H9 (cell line): ENCODE data around the gene VILL. TPM values are rescaled to one million over a fixed set of nuclear protein-coding genes. Genes with fewer than 3 reads are reported as not detected.

ENCODE experiments used
- DNase-seq: peaks from one replicate; pipeline ENCODE4 v3.0.0-alpha.2; 2017
- H2AFZ ChIP-seq: one replicate; pipeline ENCODE4 v1.6.1; 2013; ENCODE audit warnings: mild to moderate bottlenecking, low read length, control low read depth, moderate library complexity
- H2AK5ac ChIP-seq: 2 replicates; pipeline ENCODE4 v1.6.1; 2013; ENCODE audit warnings: low read length, control low read depth, mixed read lengths; ENCODE audit not compliant: insufficient read length
- H2BK120ac ChIP-seq: one replicate; pipeline ENCODE4 v1.6.1; 2013; ENCODE audit warnings: low read depth, mild to moderate bottlenecking, low read length, control low read depth, inconsistent platforms; ENCODE audit not compliant: poor library complexity, severe bottlenecking
- H2BK12ac ChIP-seq: 2 replicates; pipeline ENCODE4 v1.6.1; 2013; ENCODE audit warnings: low read length, control low read depth, mixed read lengths, low read depth; ENCODE audit not compliant: insufficient read length
- H2BK15ac ChIP-seq: 2 replicates; pipeline ENCODE4 v1.6.1; 2013; ENCODE audit warnings: low read depth, low read length, control low read depth
- H2BK20ac ChIP-seq: one replicate; pipeline ENCODE4 v1.6.1; 2013; ENCODE audit warnings: low read depth, mild to moderate bottlenecking, low read length, control low read depth, inconsistent platforms; ENCODE audit not compliant: poor library complexity, severe bottlenecking
- H2BK5ac ChIP-seq: 2 replicates; pipeline ENCODE4 v1.6.1; 2013; ENCODE audit warnings: low read length, control low read depth, mixed read lengths; ENCODE audit not compliant: insufficient read length
- H3K14ac ChIP-seq: 2 replicates; pipeline ENCODE4 v1.6.1; 2013; ENCODE audit warnings: low read length, control low read depth; ENCODE audit not compliant: insufficient read depth
- H3K18ac ChIP-seq: 2 replicates; pipeline ENCODE4 v1.6.1; 2013; ENCODE audit warnings: low read depth, mild to moderate bottlenecking, mixed read lengths, low read length, control low read depth; ENCODE audit not compliant: insufficient read length
- H3K23ac ChIP-seq: 2 replicates; pipeline ENCODE4 v1.6.1; 2013; ENCODE audit warnings: low read length, control low read depth, mixed read lengths, low read depth; ENCODE audit not compliant: insufficient read length
- H3K23me2 ChIP-seq: 2 replicates; pipeline ENCODE4 v1.6.1; 2013; ENCODE audit warnings: low read depth, mild to moderate bottlenecking, mixed read lengths, low read length, control low read depth; ENCODE audit not compliant: insufficient read length, poor library complexity, severe bottlenecking
- H3K27ac ChIP-seq: 2 replicates; pipeline ENCODE4 v1.5.1; 2013; ENCODE audit warnings: low read length, control low read depth, mixed read lengths, low read depth; ENCODE audit not compliant: insufficient read length
- H3K27me3 ChIP-seq: 2 replicates; pipeline ENCODE4 v1.6.1; 2013; ENCODE audit warnings: low read length, control low read depth, inconsistent platforms; ENCODE audit not compliant: insufficient read depth
- H3K4ac ChIP-seq: 2 replicates; pipeline ENCODE4 v1.6.1; 2013; ENCODE audit warnings: low read depth, mild to moderate bottlenecking, control low read depth, inconsistent platforms, low read length, moderate library complexity
- H3K4me1 ChIP-seq: 2 replicates; pipeline ENCODE4 v1.6.1; 2013; ENCODE audit warnings: low read length, control low read depth, inconsistent platforms; ENCODE audit not compliant: insufficient read depth
- H3K4me2 ChIP-seq: 2 replicates; pipeline ENCODE4 v1.6.1; 2013; ENCODE audit warnings: low read length, control low read depth, mixed read lengths; ENCODE audit not compliant: insufficient read length, insufficient read depth
- H3K56ac ChIP-seq: 2 replicates; pipeline ENCODE4 v1.6.1; 2013; ENCODE audit warnings: low read depth, mild to moderate bottlenecking, mixed read lengths, low read length, control low read depth; ENCODE audit not compliant: insufficient read length
- H3K79me1 ChIP-seq: 2 replicates; pipeline ENCODE4 v1.6.1; 2013; ENCODE audit warnings: low read depth, mild to moderate bottlenecking, moderate library complexity, low read length, control low read depth, inconsistent platforms; ENCODE audit not compliant: insufficient read depth, poor library complexity, severe bottlenecking
- H3K79me2 ChIP-seq: 2 replicates; pipeline ENCODE4 v1.6.1; 2013; ENCODE audit warnings: low read length, control low read depth, inconsistent platforms; ENCODE audit not compliant: insufficient read depth
- H3K9ac ChIP-seq: 2 replicates; pipeline ENCODE4 v1.6.1; 2013; ENCODE audit warnings: low read length, control low read depth, mixed read lengths; ENCODE audit not compliant: insufficient read length; ENCODE audit errors: extremely low read depth
- H3K9me3 ChIP-seq: one replicate; pipeline ENCODE4 v1.6.1; 2013; ENCODE audit warnings: low read depth, low read length, inconsistent platforms; ENCODE audit not compliant: control insufficient read depth
- H3T11ph ChIP-seq: one replicate; pipeline ENCODE4 v1.6.1; 2013; ENCODE audit warnings: mild to moderate bottlenecking, low read length, control low read depth, inconsistent platforms
- H4K20me1 ChIP-seq: one replicate; pipeline ENCODE4 v1.6.1; 2013; ENCODE audit not compliant: control insufficient read depth, insufficient read length, insufficient read depth
- H4K5ac ChIP-seq: 2 replicates; pipeline ENCODE4 v1.6.1; 2013; ENCODE audit warnings: low read depth, mild to moderate bottlenecking, mixed read lengths, low read length, control low read depth; ENCODE audit not compliant: insufficient read length
- H4K8ac ChIP-seq: replicated peaks from 2 replicates; pipeline ENCODE4 v1.6.1; 2013; ENCODE audit warnings: low read length, control low read depth, mixed read lengths, low read depth; ENCODE audit not compliant: insufficient read length
- H4K91ac ChIP-seq: 2 replicates; pipeline ENCODE4 v1.6.1; 2013; ENCODE audit warnings: low read depth, mild to moderate bottlenecking, moderate library complexity, mixed read lengths, low read length, control low read depth; ENCODE audit not compliant: insufficient read length
- H3K27ac Mint-ChIP-seq, 3 experiments: 2 replicates in 2 of 3; 3 replicates in 1 of 3; pipeline ENCODE4 v1.8.0; 2020 to 2021; ENCODE audit warnings: mixed read lengths in 3 of 3, mild to moderate bottlenecking in 1 of 3, moderate library complexity in 1 of 3
- H3K27me3 Mint-ChIP-seq: 2 replicates; pipeline ENCODE4 v1.8.0; 2021; ENCODE audit warnings: low read depth, mild to moderate bottlenecking, moderate library complexity, mixed read lengths
- H3K36me3 Mint-ChIP-seq, 3 experiments: 2 replicates in 2 of 3; 3 replicates in 1 of 3; pipeline ENCODE4 v1.8.0; 2020 to 2021; ENCODE audit warnings: low read depth in 3 of 3, mixed read lengths in 3 of 3; ENCODE audit not compliant: insufficient read depth in 1 of 3
- H3K4me1 Mint-ChIP-seq, 2 experiments: 2 replicates each; pipeline ENCODE4 v1.8.0; 2020; ENCODE audit warnings: mixed read lengths in 2 of 2
- H3K4me3 Mint-ChIP-seq, 2 experiments: 2 replicates in 1 of 2; 3 replicates in 1 of 2; pipeline ENCODE4 v1.8.0; 2020 to 2021; ENCODE audit warnings: mild to moderate bottlenecking in 2 of 2, mixed read lengths in 2 of 2, moderate library complexity in 1 of 2
- H3K9me3 Mint-ChIP-seq, 2 experiments: 2 replicates in 1 of 2; 3 replicates in 1 of 2; pipeline ENCODE4 v1.8.0; 2020; ENCODE audit warnings: mild to moderate bottlenecking in 2 of 2, mixed read lengths in 2 of 2, moderate library complexity in 1 of 2
- WGBS: extraction: QIAGEN DNeasy Blood & Tissue Kit; methylation state at CpG from one replicate; pipeline ENCODE4 v1.1.7; 2013; ENCODE audit warnings: missing lambda C conversion rate, low lambda C conversion rate, mixed read lengths; ENCODE audit not compliant: insufficient read length; ENCODE audit errors: extremely low coverage; 5-methylcytosine and 5-hydroxymethylcytosine counted together
- total RNA-seq: library from RNA; stranded (reverse); gene quantifications from 2 replicates; pipeline ENCODE4 v1.2.1, GENCODE V29; 2021
- TF ChIP-seq, protein P1 (sequence below): fragments of 200-600 bp; sonication (generic); conservative IDR thresholded peaks from 3 replicates; pipeline ENCODE4 v1.8.0; 2021; ENCODE audit warnings: antibody characterized with exemption, mild to moderate bottlenecking

Gene VILL
- total RNA-seq, 1 experiment from 2014 or later, result 3.2 TPM

DNA sequence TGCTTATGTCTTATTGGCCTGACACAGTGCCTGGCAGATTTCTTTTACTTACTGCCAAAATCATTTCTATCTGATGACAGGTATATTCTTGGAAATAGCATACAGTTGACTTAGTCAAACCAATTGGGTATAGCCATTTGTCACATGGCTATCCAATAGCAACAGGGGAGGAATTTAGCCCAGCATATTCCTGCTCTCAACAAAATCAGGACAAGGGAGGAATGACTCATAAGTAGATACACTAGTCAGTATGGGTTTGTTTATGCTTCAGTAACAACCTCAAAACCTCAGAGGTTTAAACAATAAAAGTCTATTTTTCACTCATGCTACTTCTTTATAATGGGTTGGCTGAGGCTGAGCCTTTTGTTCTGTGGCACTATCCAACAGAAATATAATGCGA lies 38.0 kb upstream of the VILL start:
- Mint-ChIP-seq H3K4me1 (peaks cover 13 to 15% of the 10 kb centered on the region in 2 experiments), H3K27me3 (no peaks in the 10 kb centered on the region), H3K9me3 (no peaks in the 10 kb centered on the region), H3K36me3 (peaks cover 0 to 6% (median 3%) of the 10 kb centered on the region in 3 experiments; a peak in 3 of 7 replicates), H3K4me3 (no peak overlapping the region), H3K27ac (no peak overlapping the region)
- no peak overlapping the region for H2BK5ac ChIP-seq
- no peaks in the 10 kb centered on the region for H3K27me3 ChIP-seq
- H3K9ac ChIP-seq, result no peak overlapping the region
- no peak for DNase-seq
- H2AK5ac ChIP-seq, result no peak overlapping the region
- H4K20me1 ChIP-seq, result no peaks in the 10 kb centered on the region
- H2BK12ac ChIP-seq, result no peak overlapping the region
- no peak overlapping the region for H4K8ac ChIP-seq
- no peak overlapping the region for H2AFZ ChIP-seq
- no peak overlapping the region for H3T11ph ChIP-seq
- no peak overlapping the region for H3K56ac ChIP-seq
- peaks cover 3% of the 10 kb centered on the region for H3K4me1 ChIP-seq
- no peaks in the 10 kb centered on the region for H3K79me2 ChIP-seq
- H3K27ac ChIP-seq, result no peak overlapping the region
- no peak overlapping the region for H3K14ac ChIP-seq
- H2BK15ac ChIP-seq, result no peak overlapping the region
- H3K18ac ChIP-seq, result no peak overlapping the region
- H3K9me3 ChIP-seq, result no peaks in the 10 kb centered on the region
- H3K23ac ChIP-seq, result no peak overlapping the region
- H3K79me1 ChIP-seq, result no peaks in the 10 kb centered on the region
- no CpG with 5 or more reads among the region's 1 CpG for WGBS
- H2BK20ac ChIP-seq, result no peak overlapping the region
- no peaks in the 10 kb centered on the region for H3K23me2 ChIP-seq
- H3K4ac ChIP-seq, result no peak overlapping the region
- no peak overlapping the region for H3K4me2 ChIP-seq
- H2BK120ac ChIP-seq, result no peak overlapping the region
- no peak overlapping the region for H4K5ac ChIP-seq
- TF ChIP-seq, protein P1, sequence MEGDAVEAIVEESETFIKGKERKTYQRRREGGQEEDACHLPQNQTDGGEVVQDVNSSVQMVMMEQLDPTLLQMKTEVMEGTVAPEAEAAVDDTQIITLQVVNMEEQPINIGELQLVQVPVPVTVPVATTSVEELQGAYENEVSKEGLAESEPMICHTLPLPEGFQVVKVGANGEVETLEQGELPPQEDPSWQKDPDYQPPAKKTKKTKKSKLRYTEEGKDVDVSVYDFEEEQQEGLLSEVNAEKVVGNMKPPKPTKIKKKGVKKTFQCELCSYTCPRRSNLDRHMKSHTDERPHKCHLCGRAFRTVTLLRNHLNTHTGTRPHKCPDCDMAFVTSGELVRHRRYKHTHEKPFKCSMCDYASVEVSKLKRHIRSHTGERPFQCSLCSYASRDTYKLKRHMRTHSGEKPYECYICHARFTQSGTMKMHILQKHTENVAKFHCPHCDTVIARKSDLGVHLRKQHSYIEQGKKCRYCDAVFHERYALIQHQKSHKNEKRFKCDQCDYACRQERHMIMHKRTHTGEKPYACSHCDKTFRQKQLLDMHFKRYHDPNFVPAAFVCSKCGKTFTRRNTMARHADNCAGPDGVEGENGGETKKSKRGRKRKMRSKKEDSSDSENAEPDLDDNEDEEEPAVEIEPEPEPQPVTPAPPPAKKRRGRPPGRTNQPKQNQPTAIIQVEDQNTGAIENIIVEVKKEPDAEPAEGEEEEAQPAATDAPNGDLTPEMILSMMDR, result no peak
- no peak overlapping the region for H4K91ac ChIP-seq
